ENCODE measurements around the gene NOG.

DNA sequence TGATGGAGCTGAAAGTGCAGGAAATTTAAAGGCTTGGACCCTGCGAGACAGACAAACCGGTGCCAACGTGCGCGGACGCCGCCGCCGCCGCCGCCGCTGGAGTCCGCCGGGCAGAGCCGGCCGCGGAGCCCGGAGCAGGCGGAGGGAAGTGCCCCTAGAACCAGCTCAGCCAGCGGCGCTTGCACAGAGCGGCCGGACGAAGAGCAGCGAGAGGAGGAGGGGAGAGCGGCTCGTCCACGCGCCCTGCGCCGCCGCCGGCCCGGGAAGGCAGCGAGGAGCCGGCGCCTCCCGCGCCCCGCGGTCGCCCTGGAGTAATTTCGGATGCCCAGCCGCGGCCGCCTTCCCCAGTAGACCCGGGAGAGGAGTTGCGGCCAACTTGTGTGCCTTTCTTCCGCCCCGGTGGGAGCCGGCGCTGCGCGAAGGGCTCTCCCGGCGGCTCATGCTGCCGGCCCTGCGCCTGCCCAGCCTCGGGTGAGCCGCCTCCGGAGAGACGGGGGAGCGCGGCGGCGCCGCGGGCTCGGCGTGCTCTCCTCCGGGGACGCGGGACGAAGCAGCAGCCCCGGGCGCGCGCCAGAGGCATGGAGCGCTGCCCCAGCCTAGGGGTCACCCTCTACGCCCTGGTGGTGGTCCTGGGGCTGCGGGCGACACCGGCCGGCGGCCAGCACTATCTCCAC lies at the start of gene NOG:
- TF ChIP-seq, protein P1, sequence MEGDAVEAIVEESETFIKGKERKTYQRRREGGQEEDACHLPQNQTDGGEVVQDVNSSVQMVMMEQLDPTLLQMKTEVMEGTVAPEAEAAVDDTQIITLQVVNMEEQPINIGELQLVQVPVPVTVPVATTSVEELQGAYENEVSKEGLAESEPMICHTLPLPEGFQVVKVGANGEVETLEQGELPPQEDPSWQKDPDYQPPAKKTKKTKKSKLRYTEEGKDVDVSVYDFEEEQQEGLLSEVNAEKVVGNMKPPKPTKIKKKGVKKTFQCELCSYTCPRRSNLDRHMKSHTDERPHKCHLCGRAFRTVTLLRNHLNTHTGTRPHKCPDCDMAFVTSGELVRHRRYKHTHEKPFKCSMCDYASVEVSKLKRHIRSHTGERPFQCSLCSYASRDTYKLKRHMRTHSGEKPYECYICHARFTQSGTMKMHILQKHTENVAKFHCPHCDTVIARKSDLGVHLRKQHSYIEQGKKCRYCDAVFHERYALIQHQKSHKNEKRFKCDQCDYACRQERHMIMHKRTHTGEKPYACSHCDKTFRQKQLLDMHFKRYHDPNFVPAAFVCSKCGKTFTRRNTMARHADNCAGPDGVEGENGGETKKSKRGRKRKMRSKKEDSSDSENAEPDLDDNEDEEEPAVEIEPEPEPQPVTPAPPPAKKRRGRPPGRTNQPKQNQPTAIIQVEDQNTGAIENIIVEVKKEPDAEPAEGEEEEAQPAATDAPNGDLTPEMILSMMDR (conservative IDR thresholded peaks at IDR 0.05; ENCODE audit: low read length) = no peak
- TF ChIP-seq EZH2phosphoT487 (IDR thresholded peaks at IDR 0.05; ENCODE audit: borderline replicate concordance, low read depth, low read length) = 0 out of 2 replicates have a peak, but pooled peaks have one; percentile 39
